HCT116 (cell line): ENCODE data around the gene GRIN2A. TPM values are rescaled to one million over a fixed set of nuclear protein-coding genes. Genes with fewer than 3 reads are reported as not detected.

ENCODE experiments used
- ATAC-seq: fragments of 200-7000 bp; cut with Tn5 transposase; 2 replicates; pipeline ENCODE4 v1.9.1; 2020; ENCODE audit warnings: mild to moderate bottlenecking, moderate library complexity
- BruUV-seq: library from RNA; stranded (reverse); fragments of 400-500 nt; replicated peaks from 2 replicates; lab custom pipeline; 2021; lab: Mats Ljungman, UMichigan
- CTCF ChIA-PET: fragments of 300-600 bp; sonication (Branson Sonifier 250); formaldehyde crosslinking; loops from one replicate; lab custom pipeline; 2021; ENCODE audit warnings: antibody characterized with exemption; lab: Charles Lee
- POLR2A ChIA-PET: fragments of 300-600, 350-600 bp; sonication (Branson Sonifier 250); formaldehyde crosslinking; loops from one replicate; lab custom pipeline; 2021; ENCODE audit warnings: antibody characterized with exemption; lab: Charles Lee
- RAD21 ChIA-PET, 2 experiments: fragments of 300-600 bp; sonication (Branson Sonifier 250); formaldehyde crosslinking; loops; one replicate each; lab custom pipeline; 2023; ENCODE audit warnings: low total read pairs in 2 of 2; ENCODE audit not compliant: uncharacterized antibody in 2 of 2, unreplicated experiment in 2 of 2, low non-redundant PET in 1 of 2; lab: Charles Lee
- DNase-seq: peaks from one replicate; pipeline ENCODE4 v3.0.0-alpha.2; 2010; ENCODE audit warnings: low read depth, low spot score
- H2AFZ ChIP-seq: fragments of 200-600 bp; shearing (Covaris generic), sonication (generic); 2 replicates; pipeline ENCODE4 v1.6.1; 2017; ENCODE audit warnings: low read depth, mixed run types, mixed read lengths, antibody characterized with exemption, low read length; ENCODE audit not compliant: poor library complexity, severe bottlenecking
- H3K27ac ChIP-seq: 2 replicates; pipeline ENCODE4 v1.5.1; 2012; ENCODE audit warnings: low read depth, low read length
- H3K27me3 ChIP-seq: fragments of 200-600 bp; sonication (generic); 2 replicates; pipeline ENCODE4 v1.6.1; 2016; ENCODE audit warnings: mixed run types, low read length, mixed read lengths; ENCODE audit not compliant: insufficient read depth
- H3K36me3 ChIP-seq, 2 experiments: fragments of 200-500 bp in 1 of 2; fragments of 200-600 bp in 1 of 2; sonication (Bioruptor generic) in 1 of 2; sonication (generic) in 1 of 2; 2 replicates each; pipeline versions ENCODE4 v1.5.1 to v1.6.1; 2014 to 2016; ENCODE audit warnings: low read length in 2 of 2, inconsistent platforms in 1 of 2, mixed read lengths in 1 of 2, mixed run types in 1 of 2; ENCODE audit not compliant: insufficient read depth in 2 of 2, control insufficient read depth in 1 of 2
- H3K4me1 ChIP-seq, 2 experiments: fragments of 200-600 bp in 1 of 2; sonication (generic) in 1 of 2; 2 replicates each; pipeline versions ENCODE4 v1.5.1 to v1.6.1; 2012 to 2017; ENCODE audit warnings: low read length in 2 of 2, inconsistent platforms in 1 of 2, mild to moderate bottlenecking in 1 of 2, mixed read lengths in 1 of 2, mixed run types in 1 of 2, moderate library complexity in 1 of 2; ENCODE audit not compliant: insufficient read depth in 2 of 2, control insufficient read depth in 1 of 2
- H3K4me2 ChIP-seq: fragments of 200-600 bp; sonication (generic); 2 replicates; pipeline ENCODE4 v1.6.1; 2017; ENCODE audit warnings: mixed run types, low read length, mixed read lengths
- H3K4me3 ChIP-seq, 2 experiments: fragments of 200-600 bp in 1 of 2; sonication (generic) in 1 of 2; replicated peaks in 1 of 2; 2 replicates each; pipeline ENCODE4 v1.5.1; 2011 to 2016; ENCODE audit warnings: low read length in 2 of 2, control low read depth in 1 of 2, low read depth in 1 of 2, mild to moderate bottlenecking in 1 of 2, mixed read lengths in 1 of 2, mixed run types in 1 of 2
- H3K79me2 ChIP-seq: fragments of 200-600 bp; sonication (generic); 2 replicates; pipeline ENCODE4 v1.6.1; 2017; ENCODE audit warnings: mild to moderate bottlenecking, mixed run types, low read length, moderate library complexity, mixed read lengths; ENCODE audit not compliant: insufficient read depth
- H3K9ac ChIP-seq: fragments of 200-600 bp; sonication (generic); 2 replicates; pipeline ENCODE4 v1.6.1; 2016; ENCODE audit warnings: low read length, mixed read lengths
- H3K9me2 ChIP-seq: fragments of 200-600 bp; sonication (generic), shearing (Covaris generic); 2 replicates; pipeline ENCODE4 v1.6.1; 2017; ENCODE audit warnings: mixed run types, mild to moderate bottlenecking, moderate library complexity; ENCODE audit not compliant: insufficient read depth
- H3K9me3 ChIP-seq, 2 experiments: fragments of 200-500 bp in 1 of 2; fragments of 200-600 bp in 1 of 2; sonication (Bioruptor generic) in 1 of 2; sonication (generic) in 1 of 2; 2 replicates each; pipeline ENCODE4 v1.6.1; 2014 to 2017; ENCODE audit warnings: low read length in 2 of 2, mixed read lengths in 2 of 2, inconsistent platforms in 1 of 2, low read depth in 1 of 2, mild to moderate bottlenecking in 1 of 2, mixed run types in 1 of 2, moderate library complexity in 1 of 2; ENCODE audit not compliant: control insufficient read depth in 1 of 2, insufficient read depth in 1 of 2
- H4K20me1 ChIP-seq: fragments of 200-600 bp; sonication (generic), shearing (Covaris generic); 2 replicates; pipeline ENCODE4 v1.6.1; 2017; ENCODE audit warnings: mixed run types, mild to moderate bottlenecking, moderate library complexity; ENCODE audit not compliant: insufficient read depth
- EGR1 ChIP-seq: IDR thresholded peaks from 2 replicates; pipeline ENCODE4 v1.6.1; 2012; ENCODE audit warnings: low read depth
- POLR2A ChIP-seq: IDR thresholded peaks from 2 replicates; pipeline ENCODE4 v1.7.0; 2011; ENCODE audit warnings: borderline replicate concordance; ENCODE audit not compliant: insufficient read depth, insufficient read length; ENCODE audit errors: extremely low read depth
- POLR2AphosphoS5 ChIP-seq: IDR thresholded peaks from 2 replicates; pipeline ENCODE4 v1.6.1; 2011; ENCODE audit warnings: mild to moderate bottlenecking, low read depth, low read length, moderate library complexity
- REST ChIP-seq: IDR thresholded peaks from 2 replicates; pipeline ENCODE4 v1.6.1; 2012; ENCODE audit warnings: low read depth
- ZBTB33 ChIP-seq: IDR thresholded peaks from 2 replicates; pipeline ENCODE4 v1.6.1; 2011; ENCODE audit warnings: mild to moderate bottlenecking, low read length, moderate library complexity; ENCODE audit not compliant: insufficient replicate concordance; ENCODE audit errors: extremely low read depth
- intact Hi-C: fragments of 100-400 bp; cut with micrococcal nuclease; formaldehyde crosslinking; loops from 2 replicates; pipeline ENCODE4 v1.10.0; 2022
- total RNA-seq: library from RNA; stranded (reverse); gene quantifications from one replicate; pipeline ENCODE4 v1.2.1, GENCODE V29; 2021; ENCODE audit not compliant: unreplicated experiment

Gene GRIN2A
- total RNA-seq, 1 experiment from 2014 or later: 0.02 TPM

GRCh38 chr16:10069374-10069773 is 112.9 kb downstream of the GRIN2A start (continued):
- TF ChIP-seq REST (no peak), POLR2A (no peak)

GRCh38 chr16:10067835-10068234 is 114.4 kb downstream of the GRIN2A start:
- Histone ChIP-seq H3K4me2 (no peak overlapping the region), H3K79me2 (no peaks in the 10 kb centered on the region), H3K27ac (no peak overlapping the region), H3K4me1 (no peaks in the 10 kb centered on the region), H3K36me3 (no peaks in the 10 kb centered on the region), H3K9ac (no peak overlapping the region)
- CTCF ChIA-PET: no interaction called here
- no peak for TF ChIP-seq ZBTB33
- no peak for TF ChIP-seq POLR2AphosphoS5
- TF ChIP-seq EGR1: no peak
- TF ChIP-seq, all 23 proteins: peak for 0
- ChIA-PET POLR2A (no interaction called here), RAD21 (no interaction called here)
- no peak overlapping the region for H3K4me3 ChIP-seq
- H3K9me3 ChIP-seq: no peaks in the 10 kb centered on the region
- DNase-seq: no peak
- H3K27me3 ChIP-seq: peaks cover 45% of the 10 kb centered on the region
- H4K20me1 ChIP-seq: no peaks in the 10 kb centered on the region
- intact Hi-C loops: no loop called here
- BruUV-seq: no TSS peak
- ATAC-seq: no peak
- no peak overlapping the region for H2AFZ ChIP-seq
- no peaks in the 10 kb centered on the region for H3K9me2 ChIP-seq
